ENCODE measurements around the gene TXNL4A. TPM values are rescaled to one million over a fixed set of nuclear protein-coding genes. Genes with fewer than 3 reads are reported as not detected.

TXNL4A gene
- polyA plus RNA-seq, 1 of the 3 experiments (the other 2 are of a cell fraction): 158 TPM

GRCh38 chr18:80034068-80034851 lies 45.9 kb upstream of the TXNL4A start, which contains the start of gene RBFA:
RBFA (plus strand) TSS chr18:80034434; CDS start chr18:80034496, 62 bp downstream.
- no peaks in the 10 kb centered on the region for H3K9me2 ChIP-seq
- H3F3A ChIP-seq (replicated peaks; ENCODE audit: insufficient read depth): no peaks in the 10 kb centered on the region
- 1% methylated on average over 30 of the region's 99 CpGs for WGBS (ENCODE audit: low lambda C conversion rate)
- CTCF ChIA-PET: interaction anchor here (1.0 to 1.4 kb wide), 4 partner anchors 15 to 121 kb away, joined by 3 to 5 read pairs (median 3); no protein-coding TSS in a partner anchor
- peaks cover 9 to 11% of the 10 kb centered on the region in 2 experiments for H3K36me3 ChIP-seq (replicated peaks in 1 of 2; ENCODE audit: control insufficient read depth in 1 of 2, insufficient read depth in 2 of 2, low read length in 1 of 2)
- H3K4me3 ChIP-seq (ENCODE audit: low read depth in 2 of 2, low read length in 1 of 2): peak within 1 kb of the TSS; percentile 77 to 84
- H3K9ac ChIP-seq: peak within 1 kb of the TSS; percentile 81
- peak within 1 kb of the TSS; percentile 78 to 79 for H3K27ac ChIP-seq (ENCODE audit: low read depth in 2 of 2, low read length in 1 of 2)
- H3K4me2 ChIP-seq: peak within 1 kb of the TSS; percentile 85
- no peaks in the 10 kb centered on the region for H3K27me3 ChIP-seq (ENCODE audit: insufficient read depth)
- H3K4me1 ChIP-seq (ENCODE audit: control insufficient read depth in 1 of 2, insufficient read depth in 2 of 2, low read depth in 1 of 2, low read length in 1 of 2): peaks cover 0 to 14% of the 10 kb centered on the region in 2 experiments; a peak in 1 of 4 replicates
- peak within 1 kb of the TSS; percentile 91 for H2AFZ ChIP-seq (ENCODE audit: low read depth)
- POLR2A ChIA-PET: interaction anchor here (1.1 to 1.5 kb wide), 2 partner anchors 74 to 213 kb away, joined by 4 to 8 read pairs; partner anchors contain the start of genes ADNP2 and PARD6G
- peaks cover 7% of the 10 kb centered on the region; the same call in 1 of the 2 replicates for H4K20me1 ChIP-seq (ENCODE audit: insufficient read depth)
- H3K79me2 ChIP-seq (ENCODE audit: insufficient read depth): peaks cover 34% of the 10 kb centered on the region
- no peaks in the 10 kb centered on the region for H3K9me3 ChIP-seq
- peak; percentile 97 for DNase-seq
- TF ChIP-seq CTCF (IDR thresholded peaks at IDR 0.05) (peak; percentile 60), SMC3 (IDR thresholded peaks at IDR 0.05; ENCODE audit: low read depth, low read length) (no peak), RFX5 (IDR thresholded peaks at IDR 0.05; ENCODE audit: low read length) (0 out of 2 replicates have a peak, but pooled peaks have one; percentile 15), CHD2 (IDR thresholded peaks at IDR 0.05; ENCODE audit: low read length, partially characterized antibody) (no peak), TEAD4 (IDR thresholded peaks at IDR 0.05; ENCODE audit: borderline replicate concordance, insufficient read depth) (no peak), NFIC (IDR thresholded peaks at IDR 0.05; ENCODE audit: borderline replicate concordance) (no peak), EP300 (IDR thresholded peaks at IDR 0.05; ENCODE audit: borderline replicate concordance in 1 of 2, low read depth in 1 of 2, low read length in 1 of 2) (no peak), MEF2A (IDR thresholded peaks at IDR 0.05; ENCODE audit: borderline replicate concordance, low read depth) (no peak), RAD21 (IDR thresholded peaks at IDR 0.05; ENCODE audit: low read length) (peak; percentile 28; the same call in 1 of the 2 replicates), YY1 (IDR thresholded peaks at IDR 0.05; ENCODE audit: low read depth) (peak; percentile 56; the same call in 1 of the 2 replicates), RXRA (IDR thresholded peaks at IDR 0.05; ENCODE audit: borderline replicate concordance, low read depth) (no peak), FOXJ3 (CRISPR knock-in tag; IDR thresholded peaks at IDR 0.05) (0 out of 2 replicates have a peak, but pooled peaks have one; percentile 25), ELF1 (IDR thresholded peaks at IDR 0.05) (peak; percentile 59), ZBTB33 (IDR thresholded peaks at IDR 0.05; ENCODE audit: borderline replicate concordance, low read depth) (no peak), EZH2phosphoT487 (IDR thresholded peaks at IDR 0.05; ENCODE audit: borderline replicate concordance, low read depth) (no peak), NRF1 (IDR thresholded peaks at IDR 0.05; ENCODE audit: low read depth, low read length) (peak; percentile 83), FOSL2 (IDR thresholded peaks at IDR 0.05; ENCODE audit: borderline replicate concordance, low read depth) (no peak), PBX3 (IDR thresholded peaks at IDR 0.05) (no peak), MAX (IDR thresholded peaks at IDR 0.05; ENCODE audit: low read depth) (peak; percentile 86), JUND (IDR thresholded peaks at IDR 0.05) (no peak), MXI1 (IDR thresholded peaks at IDR 0.05; ENCODE audit: low read depth, low read length) (peak; percentile 98), TAF1 (IDR thresholded peaks at IDR 0.05; ENCODE audit: borderline replicate concordance, low read depth, low read length) (peak; percentile 40; the same call in 1 of the 2 replicates), POLR2AphosphoS5 (IDR thresholded peaks at IDR 0.05; ENCODE audit: low read depth, low read length) (peak; percentile 77), RCOR1 (IDR thresholded peaks at IDR 0.05; ENCODE audit: low read length) (no peak), GATA2 (CRISPR knock-in tag; IDR thresholded peaks at IDR 0.05) (no peak), USF2 (IDR thresholded peaks at IDR 0.05; ENCODE audit: borderline replicate concordance, low read depth, low read length) (no peak), TCF12 (IDR thresholded peaks at IDR 0.05) (no peak), FOXM1 (IDR thresholded peaks at IDR 0.05; ENCODE audit: low read depth) (no peak)

Measured in SK-N-SH (cell line).